Measurements from ENCODE around the gene TOMM34. TPM values are rescaled to one million over a fixed set of nuclear protein-coding genes. Genes with fewer than 3 reads are reported as not detected.

The TOMM34 gene
- 10 to 100 TPM; 34.1 to 41.6 (median 40.0) TPM for polyA plus RNA-seq (ENCODE audit: insufficient read length in 4 of 4)

DNA sequence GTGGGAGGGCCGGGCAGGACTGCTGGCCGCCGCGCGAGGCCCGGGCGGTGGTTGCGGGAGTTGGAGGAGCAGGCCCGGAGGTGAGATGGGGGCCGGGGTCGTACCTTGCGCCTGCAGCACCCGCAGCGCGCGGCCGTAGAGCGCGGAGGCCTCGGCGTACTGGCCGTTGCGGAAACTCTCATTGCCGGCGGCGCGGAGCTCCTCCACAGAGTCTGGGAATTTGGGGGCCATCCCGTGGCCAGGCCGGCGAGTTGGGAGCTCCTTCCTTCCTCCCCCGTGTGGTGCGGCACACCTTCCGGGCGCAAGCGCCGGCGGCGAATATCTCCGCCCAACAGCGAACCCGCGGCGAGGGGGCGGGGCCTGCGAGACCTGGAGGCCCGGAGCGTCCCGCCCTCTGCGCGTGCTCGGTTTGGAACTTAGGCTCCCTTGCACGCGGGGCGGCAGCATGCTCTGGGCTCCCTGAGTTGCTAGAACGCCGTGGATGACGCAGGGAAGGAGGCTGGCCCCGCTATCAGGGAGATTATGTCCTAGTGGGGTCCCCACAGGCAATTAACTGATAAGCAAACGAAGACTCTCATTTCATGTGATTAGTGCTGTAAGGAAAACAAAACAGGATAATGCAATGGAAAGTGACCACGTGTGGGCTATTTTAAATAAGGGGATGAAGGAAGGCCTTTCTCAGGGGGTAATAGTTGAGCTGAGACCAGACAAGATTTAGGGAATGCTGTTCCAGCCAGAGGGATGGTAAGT is at the start of gene TOMM34:
TSS of gene TOMM34 (minus strand) at position 295 of the 750 bp plus-strand sequence. CDS start at position 231, 64 bp downstream.
- DNase-seq (ENCODE audit: low read depth in 4 of 4, low spot score in 3 of 4) = peak; percentile 82 to 83 (median 82)

- DNase-seq (ENCODE audit: low read depth in 4 of 4, low spot score in 3 of 4) = no peak
Measured at GRCh38 chr20:45008521-45009049, 48.4 kb upstream of the TOMM34 start.

DNA sequence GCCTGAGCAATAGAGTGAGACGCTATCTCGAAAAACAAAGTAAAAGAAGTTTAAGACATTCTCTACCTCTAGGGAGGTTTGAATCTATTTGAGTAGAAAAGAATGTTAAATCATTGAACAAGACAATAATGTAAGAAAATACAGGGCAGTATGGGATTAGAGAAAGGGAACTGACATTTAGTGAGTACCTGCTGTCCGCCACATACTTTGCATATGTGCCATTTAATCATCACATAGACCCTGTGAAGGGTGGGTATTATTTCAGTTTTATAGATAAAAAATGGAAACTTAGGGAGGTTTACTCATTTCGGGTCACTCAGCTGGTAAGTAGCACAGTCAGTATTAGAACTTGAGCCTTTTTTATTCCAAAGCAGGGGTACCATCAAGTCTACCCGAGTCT is 37.5 kb upstream of the TOMM34 start:
- no peak for DNase-seq (ENCODE audit: low read depth in 4 of 4, low spot score in 3 of 4)

DNA sequence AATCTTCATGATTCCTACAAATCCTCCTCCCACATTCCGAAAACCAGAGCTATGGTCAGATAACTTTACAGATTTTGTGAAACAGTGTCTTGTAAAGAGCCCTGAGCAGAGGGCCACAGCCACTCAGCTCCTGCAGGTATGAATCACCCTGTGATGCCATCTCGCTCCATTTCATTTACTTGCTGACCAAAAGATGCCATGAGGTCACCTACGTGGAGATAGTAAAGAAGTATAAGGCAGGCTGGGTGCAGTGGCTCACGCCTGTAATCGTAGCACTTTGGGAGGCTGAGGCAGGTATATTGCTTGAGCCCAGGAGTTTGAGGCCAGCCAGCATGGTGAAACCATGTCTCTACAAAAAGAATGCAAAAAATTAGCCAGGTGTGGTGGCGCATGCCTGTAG is 37.0 kb upstream of the TOMM34 start:
- no peak for DNase-seq (ENCODE audit: low read depth in 4 of 4, low spot score in 3 of 4)

GRCh38 chr20:44993343-44993742 is 33.1 kb upstream of the TOMM34 start:
- DNase-seq (ENCODE audit: low read depth in 4 of 4, low spot score in 3 of 4) = no peak

GRCh38 chr20:44990957-44991356 is 30.8 kb upstream of the TOMM34 start:
- no peak for DNase-seq (ENCODE audit: low read depth in 4 of 4, low spot score in 3 of 4)

- no peak for DNase-seq (ENCODE audit: low read depth in 4 of 4, low spot score in 3 of 4)
Measured at GRCh38 chr20:44990425-44990824, 30.2 kb upstream of the TOMM34 start.

GRCh38 chr20:44988631-44989171 is 28.5 kb upstream of the TOMM34 start:
- no peak for DNase-seq (ENCODE audit: low read depth in 4 of 4, low spot score in 3 of 4)

DNA sequence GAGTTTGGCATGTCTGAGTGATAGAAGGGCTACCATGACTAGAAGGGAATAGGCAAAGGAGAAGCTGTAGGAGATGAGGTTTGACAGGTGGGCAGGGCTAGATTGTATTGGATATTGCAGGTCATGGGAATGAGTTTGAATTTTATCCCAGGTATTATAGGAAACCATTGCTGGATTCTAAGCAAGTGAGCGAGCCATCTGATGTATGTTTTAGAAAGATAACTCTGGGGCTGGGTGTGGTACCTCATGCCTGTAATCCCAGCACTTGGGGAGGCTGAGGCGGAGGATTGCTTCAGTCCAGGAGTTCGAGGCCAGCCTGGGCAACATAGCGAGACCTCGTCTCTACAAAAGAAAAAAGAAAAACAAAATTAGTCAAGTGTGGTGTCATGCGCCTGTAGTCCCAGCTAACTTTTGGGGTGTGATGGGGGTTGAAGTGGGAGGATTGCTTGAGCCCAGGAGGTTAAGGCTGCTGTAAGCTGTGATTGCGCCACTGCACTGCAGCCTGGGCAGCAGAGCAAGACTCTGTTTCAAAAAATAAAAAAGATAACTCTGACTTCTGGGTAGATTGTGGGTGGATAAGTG is 23.0 kb upstream of the TOMM34 start:
- DNase-seq (ENCODE audit: low read depth in 4 of 4, low spot score in 3 of 4) = no peak

GRCh38 chr20:44981736-44982406 is 21.7 kb upstream of the TOMM34 start:
- no peak for DNase-seq (ENCODE audit: low read depth in 4 of 4, low spot score in 3 of 4)

DNA sequence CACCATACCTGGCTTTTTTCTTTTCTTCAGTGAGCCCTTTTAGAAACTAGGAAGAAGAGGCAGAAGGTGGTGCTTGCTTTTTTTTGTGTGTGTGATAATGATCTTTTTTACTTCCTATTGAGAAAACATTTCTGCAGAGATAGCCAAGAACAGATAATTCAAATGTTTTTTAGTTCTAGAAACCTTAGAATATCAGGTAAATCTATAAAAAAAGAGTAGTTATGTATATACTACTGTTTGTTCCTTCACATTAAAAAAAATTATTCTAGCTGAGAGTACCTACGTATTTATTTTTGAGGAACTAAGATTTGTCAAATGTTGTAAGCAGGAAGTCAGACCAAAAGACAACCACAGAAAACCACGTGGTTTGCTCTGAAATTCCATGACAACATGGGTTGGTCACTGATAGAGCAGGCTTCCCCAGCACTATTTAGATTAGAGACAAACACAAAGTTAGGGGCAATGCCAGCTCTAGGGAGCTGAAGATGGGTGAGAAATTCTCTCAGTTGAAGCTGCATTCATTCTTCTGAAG is 19.0 kb upstream of the TOMM34 start:
- DNase-seq (ENCODE audit: low read depth in 4 of 4, low spot score in 3 of 4) = no peak

DNA sequence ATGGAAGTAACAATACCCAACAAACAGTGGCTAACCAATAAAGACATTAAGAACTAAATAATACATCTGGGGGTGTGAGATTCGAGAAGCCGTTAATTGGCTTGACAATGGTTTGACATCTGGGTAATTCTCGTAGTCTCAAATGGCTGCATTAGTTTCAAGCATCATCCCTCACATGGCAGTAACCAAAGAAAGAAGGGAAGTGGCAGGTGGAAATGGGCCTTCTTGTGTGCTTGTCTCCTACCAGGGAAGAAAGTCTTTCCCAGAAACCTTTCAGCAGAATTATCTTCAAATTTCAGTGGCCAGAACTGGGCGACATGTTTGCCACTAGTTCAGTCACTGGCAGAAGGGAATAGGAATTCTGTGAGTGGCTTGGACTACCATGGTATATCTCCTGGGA is 16.5 kb upstream of the TOMM34 start:
- DNase-seq (ENCODE audit: low read depth in 4 of 4, low spot score in 3 of 4) = no peak

GRCh38 chr20:44973053-44973452 is 12.9 kb upstream of the TOMM34 start:
- DNase-seq (ENCODE audit: low read depth in 4 of 4, low spot score in 3 of 4) = no peak

DNA sequence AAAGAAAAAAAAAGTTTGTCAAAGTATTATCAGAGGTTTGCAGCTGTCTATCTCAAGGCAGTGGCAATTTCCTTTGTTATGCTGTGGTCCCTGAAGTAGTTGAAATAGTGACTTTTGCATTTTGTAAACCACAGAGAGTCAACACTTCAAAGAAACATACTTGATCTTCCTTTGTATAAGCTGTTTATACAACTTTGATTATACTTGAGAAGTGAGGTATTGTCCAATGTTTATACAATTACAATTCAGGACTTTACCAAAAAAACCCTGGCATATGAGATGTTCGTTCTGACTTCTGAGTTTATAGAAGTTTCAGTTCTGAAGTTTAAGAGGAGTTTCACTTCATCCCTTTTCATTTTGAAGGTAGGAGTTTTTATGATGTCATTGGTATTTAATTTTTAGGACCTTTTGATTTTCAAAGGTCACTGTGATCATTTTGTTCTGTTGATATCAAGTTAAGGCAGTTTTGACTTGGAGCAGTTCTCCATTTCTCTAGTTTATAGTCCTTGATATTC is 10.1 kb upstream of the TOMM34 start:
- no peak for DNase-seq (ENCODE audit: low read depth in 4 of 4, low spot score in 3 of 4)

GRCh38 chr20:44969300-44969894 is 9.2 kb upstream of the TOMM34 start:
- no peak for DNase-seq (ENCODE audit: low read depth in 4 of 4, low spot score in 3 of 4)

- no peak for DNase-seq (ENCODE audit: low read depth in 4 of 4, low spot score in 3 of 4)
Measured at GRCh38 chr20:44967207-44967807, 7.1 kb upstream of the TOMM34 start.

GRCh38 chr20:44966030-44966961 is 6.1 kb upstream of the TOMM34 start, which contains the start of gene STK4:
Gene STK4, plus strand, starts transcription at chr20:44966512. Its CDS starts 57 bp downstream, at chr20:44966569.
- DNase-seq (ENCODE audit: low read depth in 4 of 4, low spot score in 3 of 4) = peak; percentile 83 to 87 (median 84)

GRCh38 chr20:44965651-44966029 is 5.4 kb upstream of the TOMM34 start:
- no peak for DNase-seq (ENCODE audit: low read depth in 4 of 4, low spot score in 3 of 4)
